ENCODE results near the gene CSNK1G1.

CSNK1G1 gene

GRCh38 chr15:64191971-64192830 is 163.8 kb downstream of the CSNK1G1 start:
- TF ChIP-seq ZFX (IDR thresholded peaks at IDR 0.05), result no peak
- no peak for TF ChIP-seq CTCF (conservative IDR thresholded peaks at IDR 0.05)

GRCh38 chr15:64187396-64188191 is 168.4 kb downstream of the CSNK1G1 start:
- TF ChIP-seq ZFX (IDR thresholded peaks at IDR 0.05), result no peak
- TF ChIP-seq CTCF (conservative IDR thresholded peaks at IDR 0.05), result no peak
- H3K27ac ChIP-seq, result no peak overlapping the region

More at GRCh38 chr15:64191971-64192830, 163.8 kb downstream of the CSNK1G1 start:
- no peak overlapping the region for H3K27ac ChIP-seq

GRCh38 chr15:64185146-64185911 is 170.6 kb downstream of the CSNK1G1 start:
- no peak overlapping the region for H3K27ac ChIP-seq
- no peak for TF ChIP-seq CTCF (conservative IDR thresholded peaks at IDR 0.05)
- no peak for TF ChIP-seq ZFX (IDR thresholded peaks at IDR 0.05)

GRCh38 chr15:64182859-64183370 is 173.1 kb downstream of the CSNK1G1 start:
- no peak overlapping the region for H3K27ac ChIP-seq
- TF ChIP-seq CTCF (conservative IDR thresholded peaks at IDR 0.05) (no peak), ZFX (IDR thresholded peaks at IDR 0.05) (no peak)

- no peak overlapping the region for H3K27ac ChIP-seq
- TF ChIP-seq ZFX (IDR thresholded peaks at IDR 0.05), result no peak
Observed at GRCh38 chr15:64180235-64180824, 175.6 kb downstream of the CSNK1G1 start.

- H3K27ac ChIP-seq, result no peak overlapping the region
- no peak for TF ChIP-seq ZFX (IDR thresholded peaks at IDR 0.05)
Observed at GRCh38 chr15:64166102-64166890, 189.7 kb downstream of the CSNK1G1 start.

GRCh38 chr15:64164436-64164835 is 191.5 kb downstream of the CSNK1G1 start:
- no peak for TF ChIP-seq CTCF (conservative IDR thresholded peaks at IDR 0.05)
- no peak for TF ChIP-seq ZFX (IDR thresholded peaks at IDR 0.05)
- H3K27ac ChIP-seq, result no peak overlapping the region
